ENCODE data around the gene SIRPB1.

DNA sequence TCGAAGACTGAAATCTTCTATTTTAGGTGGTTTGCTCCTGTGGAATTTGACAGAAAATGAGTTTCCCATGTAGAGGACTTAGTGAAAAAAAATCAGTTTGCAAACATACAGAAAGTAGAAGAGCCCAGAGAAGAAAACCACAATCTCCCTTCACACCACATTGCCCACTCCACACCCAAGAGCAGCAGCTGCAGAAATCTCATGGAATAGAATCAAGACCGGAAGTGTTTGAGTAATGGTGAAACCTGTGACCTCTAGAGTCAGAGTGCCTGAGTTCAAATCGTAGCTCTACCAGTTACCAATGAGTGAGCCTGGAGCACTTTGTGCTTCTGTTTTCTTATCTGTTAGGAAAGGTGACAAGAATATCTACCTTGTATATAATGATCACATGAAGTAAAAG is 33.2 kb upstream of the SIRPB1 start:
- TF ChIP-seq, protein P1, sequence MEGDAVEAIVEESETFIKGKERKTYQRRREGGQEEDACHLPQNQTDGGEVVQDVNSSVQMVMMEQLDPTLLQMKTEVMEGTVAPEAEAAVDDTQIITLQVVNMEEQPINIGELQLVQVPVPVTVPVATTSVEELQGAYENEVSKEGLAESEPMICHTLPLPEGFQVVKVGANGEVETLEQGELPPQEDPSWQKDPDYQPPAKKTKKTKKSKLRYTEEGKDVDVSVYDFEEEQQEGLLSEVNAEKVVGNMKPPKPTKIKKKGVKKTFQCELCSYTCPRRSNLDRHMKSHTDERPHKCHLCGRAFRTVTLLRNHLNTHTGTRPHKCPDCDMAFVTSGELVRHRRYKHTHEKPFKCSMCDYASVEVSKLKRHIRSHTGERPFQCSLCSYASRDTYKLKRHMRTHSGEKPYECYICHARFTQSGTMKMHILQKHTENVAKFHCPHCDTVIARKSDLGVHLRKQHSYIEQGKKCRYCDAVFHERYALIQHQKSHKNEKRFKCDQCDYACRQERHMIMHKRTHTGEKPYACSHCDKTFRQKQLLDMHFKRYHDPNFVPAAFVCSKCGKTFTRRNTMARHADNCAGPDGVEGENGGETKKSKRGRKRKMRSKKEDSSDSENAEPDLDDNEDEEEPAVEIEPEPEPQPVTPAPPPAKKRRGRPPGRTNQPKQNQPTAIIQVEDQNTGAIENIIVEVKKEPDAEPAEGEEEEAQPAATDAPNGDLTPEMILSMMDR (IDR thresholded peaks at IDR 0.05) = no peak
- TF ChIP-seq POLR2A (IDR thresholded peaks at IDR 0.05) = no peak
